Spleen (tissue), 7 donors: ENCODE data around the gene COL4A1.

ENCODE experiments used
- CTCF ChIP-seq, 11 experiments: fragments of 200-600 bp in 7 of 11; fragments of 450-650 bp in 4 of 11; sonication (generic) in 4 of 11; IDR thresholded peaks in 8 of 11; conservative IDR thresholded peaks in 3 of 11; 1 replicate in 7 of 11; 2 replicates in 4 of 11; pipeline versions ENCODE4 v1.4.0 to v1.8.0; 2016 to 2021; ENCODE audit warnings: antibody characterized with exemption in 11 of 11, inconsistent platforms in 4 of 11, mild to moderate bottlenecking in 1 of 11
- POLR2A ChIP-seq, 3 donors: fragments of 450-650 bp; IDR thresholded peaks; one replicate each; pipeline ENCODE4 v1.5.1; 2017; ENCODE audit warnings: antibody characterized with exemption in 3 of 3, mild to moderate bottlenecking in 1 of 3
- POLR2AphosphoS5 ChIP-seq, 3 donors: sonication (generic); formaldehyde crosslinking; IDR thresholded peaks; one replicate each; pipeline ENCODE4 v1.5.1; 2017; ENCODE audit warnings: antibody characterized with exemption in 3 of 3
- donor health status: DM: no; HTN: no; CAD: no; lungs with moderate emphysema.
- donor health status: DM: no; HTN: no; CAD: no.
- donor health status: DM: no; HTN: no; CAD: no.

- no peak for TF ChIP-seq CTCF (IDR thresholded peaks at IDR 0.05 in 8 of 11, conservative IDR thresholded peaks at IDR 0.05 in 3 of 11)
- peak in 1 of 3 donors; percentile 30 for TF ChIP-seq POLR2AphosphoS5 (IDR thresholded peaks at IDR 0.05)
- no peak for TF ChIP-seq POLR2A (IDR thresholded peaks at IDR 0.05)
Observed at GRCh38 chr13:110330491-110331011, 23.6 kb upstream of the COL4A1 start.
